Keratinocyte (primary cell): ENCODE measurements around the gene FGF8. TPM values are rescaled to one million over a fixed set of nuclear protein-coding genes. Genes with fewer than 3 reads are reported as not detected.

Source experiments
- DNase-seq: peaks from one replicate; pipeline ENCODE4 v3.0.0-alpha.2; 2011; ENCODE audit warnings: low read depth, missing footprints, low spot score
- FAIRE-seq: peaks from 2 replicates; lab custom pipeline; 2011; peaks lifted over from hg19 to GRCh38; lab: Jason Lieb, UNC
- H2AFZ ChIP-seq: 2 replicates; pipeline ENCODE4 v1.6.0; 2012; ENCODE audit warnings: low read length, control low read depth, inconsistent platforms; ENCODE audit not compliant: control insufficient read depth
- H3K27ac ChIP-seq: 2 replicates; pipeline ENCODE4 v1.5.1; 2011; ENCODE audit warnings: low read length; ENCODE audit not compliant: control insufficient read depth, insufficient read depth
- H3K27me3 ChIP-seq: 3 replicates; pipeline ENCODE4 v1.6.0; 2011; ENCODE audit warnings: low read length; ENCODE audit not compliant: control insufficient read depth, insufficient read depth; ENCODE audit errors: extremely low read depth
- H3K36me3 ChIP-seq, 2 experiments: 2 replicates in 1 of 2; 3 replicates in 1 of 2; pipeline ENCODE4 v1.5.1; 2011; ENCODE audit warnings: low read length in 2 of 2, mild to moderate bottlenecking in 1 of 2; ENCODE audit not compliant: control insufficient read depth in 2 of 2, insufficient read depth in 2 of 2; ENCODE audit errors: extremely low read depth in 1 of 2
- H3K4me1 ChIP-seq: 3 replicates; pipeline ENCODE4 v1.5.1; 2011; ENCODE audit warnings: low read length; ENCODE audit not compliant: control insufficient read depth, insufficient read depth; ENCODE audit errors: extremely low read depth
- H3K4me2 ChIP-seq: 3 replicates; pipeline ENCODE4 v1.6.0; 2011; ENCODE audit warnings: low read depth, low read length; ENCODE audit not compliant: control insufficient read depth, insufficient read depth; ENCODE audit errors: extremely low read depth
- H3K4me3 ChIP-seq, 3 experiments: fragments of 200-600 bp in 1 of 3; sonication (generic) in 1 of 3; 2 replicates in 2 of 3; 3 replicates in 1 of 3; pipeline ENCODE4 v1.5.1; 2011 to 2016; ENCODE audit warnings: low read length in 3 of 3, mild to moderate bottlenecking in 3 of 3, control low read depth in 2 of 3, inconsistent platforms in 1 of 3, low read depth in 1 of 3, mixed read lengths in 1 of 3, mixed run types in 1 of 3, moderate library complexity in 1 of 3; ENCODE audit not compliant: control insufficient read depth in 2 of 3, insufficient read depth in 2 of 3; ENCODE audit errors: extremely low read depth in 1 of 3
- H3K79me2 ChIP-seq: 2 replicates; pipeline ENCODE4 v1.6.0; 2012; ENCODE audit warnings: low read length; ENCODE audit not compliant: control insufficient read depth, insufficient read depth
- H3K9ac ChIP-seq: 3 replicates; pipeline ENCODE4 v1.6.0; 2011; ENCODE audit warnings: low read length; ENCODE audit not compliant: control insufficient read depth, insufficient read depth; ENCODE audit errors: extremely low read depth
- H3K9me1 ChIP-seq: 3 replicates; pipeline ENCODE4 v1.6.0; 2011; ENCODE audit warnings: low read length; ENCODE audit not compliant: control insufficient read depth, insufficient read depth; ENCODE audit errors: extremely low read depth
- H3K9me3 ChIP-seq: 2 replicates; pipeline ENCODE4 v1.5.1; 2012; ENCODE audit warnings: low read depth, low read length; ENCODE audit not compliant: control insufficient read depth
- H4K20me1 ChIP-seq: 3 replicates; pipeline ENCODE4 v1.6.0; 2011; ENCODE audit warnings: low read length; ENCODE audit not compliant: control insufficient read depth, insufficient read depth; ENCODE audit errors: extremely low read depth
- EZH2 ChIP-seq: IDR thresholded peaks from one replicate; pipeline ENCODE4 v1.6.1; 2012; ENCODE audit warnings: inconsistent platforms, mild to moderate bottlenecking, low read length, moderate library complexity
- dilution Hi-C: fragments of 300-500 bp; cut with MboI; formaldehyde crosslinking; loops from one replicate; pipeline ENCODE4 v1.7.0; 2020; ENCODE audit warnings: low sequenced_read_pairs; ENCODE audit not compliant: extremely low pct_ligation_motif_present
- polyA plus RNA-seq, 5 experiments: library from polyadenylated mRNA; depleted of rRNA in 3 of 5; stranded (reverse) in 3 of 5; stranded (forward) in 1 of 5; unstranded in 1 of 5; fragments of >200 nt; gene quantifications; 1 replicate in 1 of 5; 2 replicates in 3 of 5; 3 replicates in 1 of 5; pipeline versions ENCODE4 v1.2.1 to v1.2.3, GENCODE V29; 2011 to 2012; ENCODE audit warnings: missing spikeins in 2 of 5, low read depth in 1 of 5, low replicate concordance in 1 of 5
- TF ChIP-seq, protein P1 (sequence below), 3 experiments: IDR thresholded peaks in 1 of 3; conservative IDR thresholded peaks in 1 of 3; optimal IDR thresholded peaks in 1 of 3; 2 replicates in 2 of 3; 3 replicates in 1 of 3; pipeline versions ENCODE3 to v1.5.1; 2011; ENCODE audit warnings: low read length in 3 of 3, mild to moderate bottlenecking in 3 of 3, moderate library complexity in 2 of 3, control low read depth in 1 of 3, inconsistent platforms in 1 of 3; ENCODE audit not compliant: insufficient read depth in 2 of 3; ENCODE audit errors: extremely low read depth in 1 of 3

The FGF8 gene
- polyA plus RNA-seq, 1 donor (not counting 4 experiments of a cell fraction or from before 2014, with no cell fraction given), result not detected

DNA sequence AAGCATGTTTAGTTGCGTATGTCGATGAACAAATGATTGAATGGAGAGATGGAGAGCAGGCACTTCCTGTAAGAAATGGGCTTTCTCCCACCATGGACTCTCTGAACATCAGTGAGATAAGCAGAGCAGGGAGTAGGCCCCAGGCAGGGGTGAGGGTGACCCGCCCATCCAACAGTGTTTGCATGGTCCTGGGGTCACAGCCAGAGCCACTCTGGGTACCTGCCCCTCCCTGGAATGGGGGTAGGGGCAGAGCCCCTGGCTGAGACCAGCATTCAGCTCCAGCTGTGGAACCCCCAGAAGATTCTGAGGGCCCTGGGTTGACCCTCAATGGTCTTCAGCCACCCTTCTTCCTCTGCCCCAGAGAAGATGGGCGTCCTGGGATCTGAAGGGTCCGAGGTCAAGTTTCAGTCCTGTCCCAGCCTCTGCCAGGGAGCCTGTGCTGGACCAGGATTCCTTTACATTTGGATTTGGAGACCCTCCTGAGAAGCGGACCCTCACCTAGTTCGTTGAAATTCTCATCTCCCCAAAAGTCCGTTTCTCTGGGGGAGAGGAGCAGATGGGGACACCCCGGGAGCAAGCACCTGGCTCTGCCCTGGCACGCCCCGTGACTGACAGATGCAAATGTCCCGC, 2.4 kb upstream of the FGF8 start:
- Histone ChIP-seq H3K79me2 (peaks cover 11% of the 10 kb centered on the region), H3K4me2 (peak overlapping the region; percentile 78), H2AFZ (no peak overlapping the region), H3K9me3 (no peaks in the 10 kb centered on the region), H3K9ac (no peak overlapping the region), H3K36me3 (peaks cover 5 to 10% of the 10 kb centered on the region in 2 experiments), H3K4me1 (peaks cover 41% of the 10 kb centered on the region), H4K20me1 (peaks cover 24% of the 10 kb centered on the region), H3K27ac (no peak overlapping the region), H3K4me3 (no peak overlapping the region), H3K9me1 (no peaks in the 10 kb centered on the region), H3K27me3 (peaks cover 46% of the 10 kb centered on the region)
- no peak for DNase-seq
- TF ChIP-seq, protein P1, sequence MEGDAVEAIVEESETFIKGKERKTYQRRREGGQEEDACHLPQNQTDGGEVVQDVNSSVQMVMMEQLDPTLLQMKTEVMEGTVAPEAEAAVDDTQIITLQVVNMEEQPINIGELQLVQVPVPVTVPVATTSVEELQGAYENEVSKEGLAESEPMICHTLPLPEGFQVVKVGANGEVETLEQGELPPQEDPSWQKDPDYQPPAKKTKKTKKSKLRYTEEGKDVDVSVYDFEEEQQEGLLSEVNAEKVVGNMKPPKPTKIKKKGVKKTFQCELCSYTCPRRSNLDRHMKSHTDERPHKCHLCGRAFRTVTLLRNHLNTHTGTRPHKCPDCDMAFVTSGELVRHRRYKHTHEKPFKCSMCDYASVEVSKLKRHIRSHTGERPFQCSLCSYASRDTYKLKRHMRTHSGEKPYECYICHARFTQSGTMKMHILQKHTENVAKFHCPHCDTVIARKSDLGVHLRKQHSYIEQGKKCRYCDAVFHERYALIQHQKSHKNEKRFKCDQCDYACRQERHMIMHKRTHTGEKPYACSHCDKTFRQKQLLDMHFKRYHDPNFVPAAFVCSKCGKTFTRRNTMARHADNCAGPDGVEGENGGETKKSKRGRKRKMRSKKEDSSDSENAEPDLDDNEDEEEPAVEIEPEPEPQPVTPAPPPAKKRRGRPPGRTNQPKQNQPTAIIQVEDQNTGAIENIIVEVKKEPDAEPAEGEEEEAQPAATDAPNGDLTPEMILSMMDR (optimal IDR thresholded peaks at IDR 0.05 in 1 of 3, IDR thresholded peaks at IDR 0.05 in 1 of 3, conservative IDR thresholded peaks at IDR 0.05 in 1 of 3; ENCODE audit: extremely low read depth in 1 of 3, insufficient read depth in 2 of 3, low read length in 3 of 3), result no peak
- TF ChIP-seq EZH2, result no peak
- FAIRE-seq, result no peak
- dilution Hi-C loops, result no loop called here

DNA sequence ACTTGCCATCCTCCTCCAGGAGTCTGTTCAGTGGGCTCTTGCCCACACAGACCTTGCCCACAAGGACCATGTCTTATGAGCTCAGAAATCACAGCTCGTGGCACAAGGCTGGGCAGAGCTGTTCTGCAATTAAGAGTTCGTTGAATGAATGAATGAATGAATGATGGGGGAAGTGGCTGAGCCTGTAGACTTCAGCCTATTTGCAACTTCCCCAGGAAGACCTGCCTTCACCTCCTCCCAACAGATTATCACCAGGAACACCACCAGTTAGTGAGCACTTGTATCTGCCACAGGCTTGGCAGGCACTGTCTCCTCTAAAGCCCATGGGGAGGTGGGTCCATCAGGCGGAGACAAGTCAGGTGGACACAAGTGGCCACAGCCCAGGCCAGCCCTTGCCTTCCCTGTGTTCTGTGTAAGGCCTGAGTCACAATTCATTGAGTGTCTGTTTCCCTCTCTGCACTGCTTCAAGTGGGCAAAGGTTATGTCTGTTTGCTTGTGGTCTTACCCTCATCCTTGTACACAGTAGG, 1.8 kb upstream of the FGF8 start:
- no peak overlapping the region for H3K9ac ChIP-seq
- H3K9me1 ChIP-seq, result no peaks in the 10 kb centered on the region
- H3K9me3 ChIP-seq, result no peaks in the 10 kb centered on the region
- peaks cover 52% of the 10 kb centered on the region for H3K27me3 ChIP-seq
- peaks cover 24% of the 10 kb centered on the region for H4K20me1 ChIP-seq
- H2AFZ ChIP-seq, result no peak overlapping the region
- H3K27ac ChIP-seq, result no peak overlapping the region
- H3K36me3 ChIP-seq, result peaks cover 5 to 10% of the 10 kb centered on the region in 2 experiments
- H3K4me1 ChIP-seq, result peaks cover 41% of the 10 kb centered on the region
- FAIRE-seq, result peak; percentile 26
- dilution Hi-C loops, result no loop called here
- no peak overlapping the region for H3K4me2 ChIP-seq
- TF ChIP-seq EZH2, result no peak
- TF ChIP-seq, protein P1 (optimal IDR thresholded peaks at IDR 0.05 in 1 of 3, IDR thresholded peaks at IDR 0.05 in 1 of 3, conservative IDR thresholded peaks at IDR 0.05 in 1 of 3; ENCODE audit: extremely low read depth in 1 of 3, insufficient read depth in 2 of 3, low read length in 3 of 3), result no peak
- no peak overlapping the region for H3K4me3 ChIP-seq
- DNase-seq, result no peak
- peaks cover 7% of the 10 kb centered on the region for H3K79me2 ChIP-seq
